D721Med (cell line): ENCODE results near the gene CDR2L.

Experiments
- DNase-seq: peaks from one replicate; pipeline ENCODE4 v3.0.0; 2011; ENCODE audit warnings: low spot score; ENCODE audit not compliant: insufficient read length
- FAIRE-seq: peaks from 2 replicates; lab custom pipeline; 2011; peaks lifted over from hg19 to GRCh38; lab: Jason Lieb, UNC
- TF ChIP-seq, protein P1 (sequence below): IDR thresholded peaks from 2 replicates; pipeline ENCODE4 v1.5.1; 2012; ENCODE audit warnings: mild to moderate bottlenecking, control low read depth; ENCODE audit not compliant: insufficient read depth; ENCODE audit errors: missing control alignments

The CDR2L gene

DNA sequence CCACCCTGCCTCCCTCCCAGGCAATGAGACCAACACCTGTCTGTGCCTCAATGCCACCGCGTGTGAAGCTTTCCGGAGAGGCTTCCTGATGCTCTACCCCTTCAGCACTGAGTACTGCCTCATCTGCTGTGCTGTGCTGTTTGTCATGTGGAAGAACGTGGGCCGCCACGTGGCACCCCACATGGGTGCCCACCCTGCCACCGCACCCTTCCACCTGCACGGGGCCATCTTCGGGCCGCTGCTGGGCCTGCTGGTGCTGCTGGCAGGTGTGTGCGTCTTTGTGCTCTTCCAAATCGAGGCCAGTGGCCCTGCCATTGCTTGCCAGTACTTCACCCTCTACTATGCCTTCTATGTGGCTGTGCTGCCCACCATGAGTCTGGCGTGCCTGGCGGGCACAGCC is 40.8 kb upstream of the CDR2L start:
- DNase-seq = no peak
- TF ChIP-seq, protein P1, sequence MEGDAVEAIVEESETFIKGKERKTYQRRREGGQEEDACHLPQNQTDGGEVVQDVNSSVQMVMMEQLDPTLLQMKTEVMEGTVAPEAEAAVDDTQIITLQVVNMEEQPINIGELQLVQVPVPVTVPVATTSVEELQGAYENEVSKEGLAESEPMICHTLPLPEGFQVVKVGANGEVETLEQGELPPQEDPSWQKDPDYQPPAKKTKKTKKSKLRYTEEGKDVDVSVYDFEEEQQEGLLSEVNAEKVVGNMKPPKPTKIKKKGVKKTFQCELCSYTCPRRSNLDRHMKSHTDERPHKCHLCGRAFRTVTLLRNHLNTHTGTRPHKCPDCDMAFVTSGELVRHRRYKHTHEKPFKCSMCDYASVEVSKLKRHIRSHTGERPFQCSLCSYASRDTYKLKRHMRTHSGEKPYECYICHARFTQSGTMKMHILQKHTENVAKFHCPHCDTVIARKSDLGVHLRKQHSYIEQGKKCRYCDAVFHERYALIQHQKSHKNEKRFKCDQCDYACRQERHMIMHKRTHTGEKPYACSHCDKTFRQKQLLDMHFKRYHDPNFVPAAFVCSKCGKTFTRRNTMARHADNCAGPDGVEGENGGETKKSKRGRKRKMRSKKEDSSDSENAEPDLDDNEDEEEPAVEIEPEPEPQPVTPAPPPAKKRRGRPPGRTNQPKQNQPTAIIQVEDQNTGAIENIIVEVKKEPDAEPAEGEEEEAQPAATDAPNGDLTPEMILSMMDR = no peak
- FAIRE-seq = no peak

DNA sequence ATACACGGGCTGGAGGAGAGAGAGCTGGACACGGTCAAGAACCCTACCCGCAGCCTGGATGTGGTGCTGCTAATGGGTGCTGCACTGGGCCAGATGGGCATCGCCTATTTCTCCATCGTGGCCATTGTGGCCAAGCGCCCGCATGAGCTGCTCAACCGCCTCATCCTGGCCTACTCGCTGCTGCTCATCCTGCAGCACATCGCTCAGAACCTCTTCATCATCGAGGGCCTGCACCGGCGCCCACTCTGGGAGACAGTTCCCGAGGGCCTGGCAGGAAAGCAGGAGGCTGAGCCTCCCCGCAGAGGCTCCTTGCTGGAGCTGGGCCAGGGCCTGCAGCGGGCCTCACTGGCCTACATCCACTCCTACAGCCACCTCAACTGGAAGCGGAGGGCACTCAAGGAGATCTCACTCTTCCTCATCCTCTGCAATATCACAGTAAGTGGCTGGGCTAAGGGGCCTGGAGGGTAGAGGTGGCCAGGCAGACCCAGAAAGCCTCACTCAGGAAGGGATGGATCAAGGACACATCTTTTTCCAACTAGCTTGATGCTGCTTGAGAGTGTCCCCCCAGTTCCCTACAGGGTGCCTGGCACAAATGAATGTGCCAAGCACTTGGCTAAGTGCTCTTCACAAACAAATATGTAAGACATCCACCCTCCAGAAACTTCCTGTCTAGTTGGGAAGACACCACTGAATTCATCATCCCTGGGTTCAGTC is 40.2 kb upstream of the CDR2L start:
- DNase-seq (no peak), FAIRE-seq (no peak)
- TF ChIP-seq, protein P1 = no peak

DNA sequence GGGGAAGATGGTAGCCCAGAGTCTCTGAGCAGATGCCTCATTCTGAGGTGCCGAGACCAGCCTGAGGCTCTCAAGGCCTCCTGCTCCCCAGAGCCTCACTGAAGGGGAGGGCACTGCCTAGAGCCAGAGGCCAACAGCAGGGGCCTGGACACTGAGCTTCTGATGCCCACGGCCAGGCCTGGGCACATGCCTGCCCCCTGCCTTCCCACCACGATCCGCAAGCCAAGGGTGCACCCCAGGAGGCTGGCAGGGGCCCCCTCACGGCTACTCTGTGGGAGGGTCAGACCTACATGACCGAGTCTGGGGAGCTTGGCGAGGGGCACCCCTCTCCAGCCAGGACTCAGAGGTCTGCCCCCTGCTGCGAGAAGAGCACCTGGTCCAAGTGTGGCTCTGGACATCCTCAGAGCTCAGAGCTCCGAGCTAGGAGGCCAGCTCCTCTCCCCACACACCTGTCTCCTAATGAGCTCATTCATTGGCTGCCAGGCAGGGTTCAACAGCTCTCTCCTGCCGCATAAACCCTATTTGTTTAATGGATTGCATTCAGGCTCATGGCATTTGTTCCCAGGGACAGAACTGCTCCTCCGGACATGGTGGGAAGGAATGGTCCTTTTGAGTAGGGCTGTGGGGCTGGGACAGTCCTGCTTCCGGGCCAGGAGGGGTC is 37.8 kb upstream of the CDR2L start:
- TF ChIP-seq, protein P1 = no peak
- DNase-seq (no peak), FAIRE-seq (no peak)

DNA sequence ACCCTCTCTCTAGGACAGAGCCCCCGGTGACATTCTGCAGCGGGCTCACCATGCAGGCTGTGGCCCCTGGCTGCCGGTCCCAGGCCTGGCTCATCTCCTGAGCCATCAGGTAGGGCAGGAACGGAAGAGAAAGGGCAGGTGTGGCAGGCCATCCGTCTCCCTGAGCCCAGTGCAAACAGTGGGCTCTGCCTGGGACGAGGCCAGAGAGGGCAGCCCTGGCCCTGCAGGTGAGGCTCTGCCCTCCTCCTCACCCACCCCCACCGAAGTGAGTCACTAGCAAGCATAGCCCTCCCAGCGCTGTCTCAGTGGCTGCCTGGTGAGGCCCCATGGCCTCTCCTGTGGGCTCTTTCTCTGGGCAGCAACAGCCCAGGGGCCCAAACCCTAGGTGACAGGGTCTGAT is 37.2 kb upstream of the CDR2L start:
- TF ChIP-seq, protein P1 = no peak
- no peak for FAIRE-seq

DNA sequence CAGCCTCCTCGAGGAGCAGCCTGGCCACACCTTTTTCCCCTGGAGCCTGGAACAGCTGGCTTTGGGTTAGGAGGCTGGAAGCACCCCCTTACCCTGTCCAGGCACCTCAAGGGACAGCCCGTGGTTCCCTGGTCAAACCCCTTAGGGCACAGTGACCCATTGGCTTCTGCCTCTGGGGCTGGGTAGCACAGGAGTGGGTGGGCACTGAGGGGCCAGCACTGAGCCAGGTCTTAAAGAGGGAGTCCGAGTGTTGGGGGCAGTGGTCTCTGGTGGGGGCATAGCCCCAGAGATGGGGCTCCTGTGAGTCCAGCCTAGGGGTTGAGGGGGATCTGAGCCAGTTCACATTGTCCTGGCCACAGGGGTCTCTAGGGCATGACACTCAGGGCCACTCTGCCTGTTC is 36.4 kb upstream of the CDR2L start:
- TF ChIP-seq, protein P1 = no peak
- DNase-seq = no peak
- FAIRE-seq = no peak

More for the DNA sequence above, 37.2 kb upstream of the CDR2L start:
- no peak for DNase-seq

DNA sequence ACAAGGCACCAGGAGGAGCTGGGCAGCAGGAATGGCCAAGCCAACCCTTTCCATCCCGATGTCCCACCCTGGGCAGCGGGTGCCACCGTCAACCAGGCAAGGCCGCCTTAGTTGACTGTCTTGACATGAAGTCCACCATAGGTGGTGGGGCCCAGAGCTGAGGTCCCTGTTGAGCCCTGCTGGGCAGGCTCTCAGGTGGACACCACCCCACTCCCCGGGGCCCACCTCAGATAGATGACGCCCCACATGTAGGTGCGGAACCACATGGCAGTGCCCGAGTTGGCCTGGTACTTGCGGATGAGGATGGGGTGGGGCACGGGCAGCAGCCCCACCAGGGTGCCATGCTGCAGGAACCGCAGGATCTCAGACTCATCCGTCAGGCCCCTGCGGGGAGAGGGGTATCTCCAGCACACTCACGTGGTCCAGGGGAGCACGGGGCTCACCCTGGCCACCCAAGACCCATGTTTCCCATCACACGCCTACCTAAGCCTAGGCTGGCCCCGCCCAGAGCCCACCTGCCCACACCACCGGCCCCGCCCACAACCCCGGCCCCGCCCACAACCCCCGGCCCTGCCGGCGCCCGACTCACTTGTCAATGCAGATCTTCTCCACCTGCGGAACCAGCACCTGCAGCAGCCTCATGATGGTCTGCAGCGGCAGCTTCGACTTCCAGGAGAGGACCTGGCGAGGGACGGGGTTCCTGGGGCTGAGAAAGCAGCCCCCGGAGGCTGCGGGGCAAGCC is 35.6 kb upstream of the CDR2L start:
- TF ChIP-seq, protein P1 = no peak
- no peak for FAIRE-seq
- no peak for DNase-seq
